ENCODE results near the gene MRPL47. TPM values are rescaled to one million over a fixed set of nuclear protein-coding genes. Genes with fewer than 3 reads are reported as not detected.
A peak's percentile ranks its signal among the peaks of the same experiment; 100 is the strongest.

The MRPL47 gene
- total and polyA plus RNA-seq, 2 donors (not counting 1 experiment from before 2014, with no cell fraction given): 27.6 to 62.4 TPM

DNA sequence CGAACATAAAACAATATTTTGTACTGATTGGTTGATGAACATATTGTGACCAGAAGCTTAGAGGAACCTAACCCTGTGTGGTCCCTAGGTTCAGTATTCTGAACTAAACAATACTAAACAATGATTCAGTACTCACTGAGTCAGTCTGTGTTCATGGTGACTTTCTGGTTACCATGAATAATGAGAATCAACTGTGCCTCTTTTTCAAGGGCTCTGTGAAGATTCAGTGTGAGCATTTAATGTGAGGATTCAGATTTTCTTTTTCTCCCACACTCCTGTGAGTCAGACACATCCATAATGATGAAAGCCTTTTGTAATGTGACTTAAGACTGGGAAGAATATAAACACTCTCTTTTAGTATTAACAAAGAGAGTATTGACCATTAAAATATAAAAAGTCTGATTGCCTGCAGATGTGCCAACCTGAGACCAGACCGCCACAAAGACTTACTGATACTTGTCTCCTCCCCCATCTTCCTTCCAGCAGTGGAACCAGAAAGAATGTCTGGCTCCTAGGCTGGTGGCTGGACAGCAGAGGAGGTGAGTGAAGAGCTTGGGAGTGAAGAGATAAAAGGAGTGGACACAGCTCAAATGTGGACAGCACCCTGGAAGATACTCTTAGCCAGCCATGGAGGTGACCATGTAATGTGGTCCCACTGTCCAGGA is 59.3 kb downstream of the MRPL47 start:
- Histone ChIP-seq H4K20me1 (ENCODE audit: control insufficient read depth, extremely low read depth, insufficient read depth, low read length) (no peaks in the 10 kb centered on the region), H3K27ac (ENCODE audit: insufficient read depth, low read length) (peak overlapping the region; percentile 43), H3K9ac (ENCODE audit: insufficient read depth, low read length) (no peak overlapping the region), H3K4me3 (replicated peaks in 1 of 4; ENCODE audit: control extremely low read depth in 1 of 4, insufficient read depth in 1 of 4, low read depth in 3 of 4, low read length in 4 of 4) (no peak overlapping the region), H3K4me2 (ENCODE audit: extremely low read depth, insufficient read depth, low read length) (peak overlapping the region; percentile 63), H2AFZ (ENCODE audit: low read length) (no peak overlapping the region), H3K9me3 (ENCODE audit: control insufficient read depth, insufficient read depth, low read depth, low read length) (no peaks in the 10 kb centered on the region), H3K79me2 (ENCODE audit: control insufficient read depth, insufficient read depth, low read length) (no peaks in the 10 kb centered on the region), H3K36me3 (ENCODE audit: control insufficient read depth, insufficient read depth, low read length) (no peaks in the 10 kb centered on the region), H3K4me1 (ENCODE audit: control insufficient read depth, extremely low read depth, insufficient read depth, low read length) (no peaks in the 10 kb centered on the region), H3K27me3 (ENCODE audit: control insufficient read depth, insufficient read depth, low read length) (no peaks in the 10 kb centered on the region)
- DNase-seq (ENCODE audit: low read depth in 2 of 2): peak; percentile 89 to 91
- TF ChIP-seq CTCF (conservative IDR thresholded peaks at IDR 0.05 in 1 of 2, IDR thresholded peaks at IDR 0.05 in 1 of 2; ENCODE audit: low read depth in 1 of 2, low read length in 2 of 2): no peak
- no peak for TF ChIP-seq EZH2 (IDR thresholded peaks at IDR 0.05; ENCODE audit: low read length, missing control alignments)

GRCh38 chr3:179542375-179542774 is 62.1 kb downstream of the MRPL47 start:
- DNase-seq (ENCODE audit: low read depth in 2 of 2): no peak
- Histone ChIP-seq H3K4me2 (ENCODE audit: extremely low read depth, insufficient read depth, low read length) (no peak overlapping the region), H2AFZ (ENCODE audit: low read length) (no peak overlapping the region), H3K4me3 (replicated peaks in 1 of 4; ENCODE audit: control extremely low read depth in 1 of 4, insufficient read depth in 1 of 4, low read depth in 3 of 4, low read length in 4 of 4) (no peak overlapping the region), H4K20me1 (ENCODE audit: control insufficient read depth, extremely low read depth, insufficient read depth, low read length) (no peaks in the 10 kb centered on the region), H3K79me2 (ENCODE audit: control insufficient read depth, insufficient read depth, low read length) (no peaks in the 10 kb centered on the region), H3K9me3 (ENCODE audit: control insufficient read depth, insufficient read depth, low read depth, low read length) (no peaks in the 10 kb centered on the region), H3K27ac (ENCODE audit: insufficient read depth, low read length) (no peak overlapping the region), H3K4me1 (ENCODE audit: control insufficient read depth, extremely low read depth, insufficient read depth, low read length) (no peaks in the 10 kb centered on the region), H3K36me3 (ENCODE audit: control insufficient read depth, insufficient read depth, low read length) (no peaks in the 10 kb centered on the region), H3K9ac (ENCODE audit: insufficient read depth, low read length) (no peak overlapping the region), H3K27me3 (ENCODE audit: control insufficient read depth, insufficient read depth, low read length) (no peaks in the 10 kb centered on the region)
- TF ChIP-seq EZH2 (IDR thresholded peaks at IDR 0.05; ENCODE audit: low read length, missing control alignments): no peak
- TF ChIP-seq CTCF (conservative IDR thresholded peaks at IDR 0.05 in 1 of 2, IDR thresholded peaks at IDR 0.05 in 1 of 2; ENCODE audit: low read depth in 1 of 2, low read length in 2 of 2): no peak

DNA sequence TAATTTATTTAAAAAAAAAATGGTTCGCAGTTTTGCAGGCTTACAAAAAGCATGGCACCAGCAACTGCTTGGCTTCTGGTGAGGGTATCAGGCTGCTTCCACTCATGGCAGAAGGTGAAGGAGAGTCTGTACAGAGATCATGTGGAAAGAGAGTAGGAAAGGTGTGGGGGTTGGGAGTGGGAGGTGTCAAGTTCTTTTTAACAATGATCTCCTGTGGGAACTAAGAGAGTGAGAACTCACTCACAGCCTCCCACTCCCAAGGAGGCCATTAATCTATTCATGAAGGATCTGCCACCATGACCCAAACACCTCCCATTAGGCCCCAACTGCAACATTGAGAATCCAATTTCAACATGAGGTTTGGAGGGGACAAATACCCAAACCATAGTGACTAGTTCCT is 62.8 kb downstream of the MRPL47 start:
- H3K9me3 ChIP-seq (ENCODE audit: control insufficient read depth, insufficient read depth, low read depth, low read length): no peaks in the 10 kb centered on the region
- no peak overlapping the region for H3K27ac ChIP-seq (ENCODE audit: insufficient read depth, low read length)
- no peaks in the 10 kb centered on the region for H3K79me2 ChIP-seq (ENCODE audit: control insufficient read depth, insufficient read depth, low read length)
- H3K4me3 ChIP-seq (replicated peaks in 1 of 4; ENCODE audit: control extremely low read depth in 1 of 4, insufficient read depth in 1 of 4, low read depth in 3 of 4, low read length in 4 of 4): no peak overlapping the region
- H3K36me3 ChIP-seq (ENCODE audit: control insufficient read depth, insufficient read depth, low read length): no peaks in the 10 kb centered on the region
- TF ChIP-seq CTCF (conservative IDR thresholded peaks at IDR 0.05 in 1 of 2, IDR thresholded peaks at IDR 0.05 in 1 of 2; ENCODE audit: low read depth in 1 of 2, low read length in 2 of 2) (no peak), EZH2 (IDR thresholded peaks at IDR 0.05; ENCODE audit: low read length, missing control alignments) (no peak)
- no peaks in the 10 kb centered on the region for H4K20me1 ChIP-seq (ENCODE audit: control insufficient read depth, extremely low read depth, insufficient read depth, low read length)
- no peak for DNase-seq (ENCODE audit: low read depth in 2 of 2)
- H2AFZ ChIP-seq (ENCODE audit: low read length): no peak overlapping the region
- no peaks in the 10 kb centered on the region for H3K4me1 ChIP-seq (ENCODE audit: control insufficient read depth, extremely low read depth, insufficient read depth, low read length)
- no peaks in the 10 kb centered on the region for H3K27me3 ChIP-seq (ENCODE audit: control insufficient read depth, insufficient read depth, low read length)
- no peak overlapping the region for H3K4me2 ChIP-seq (ENCODE audit: extremely low read depth, insufficient read depth, low read length)
- no peak overlapping the region for H3K9ac ChIP-seq (ENCODE audit: insufficient read depth, low read length)
